HepG2 (cell line): Measurements from ENCODE around the gene DOCK4. TPM values are rescaled to one million over a fixed set of nuclear protein-coding genes. Genes with fewer than 3 reads are reported as not detected.

Experiments
- ATM ChIP-seq: fragments of 450-650 bp; IDR thresholded peaks from 2 replicates; pipeline ENCODE4 v1.7.1; 2017; ENCODE audit warnings: mild to moderate bottlenecking, borderline replicate concordance
- FOXP1 ChIP-seq, 2 experiments: fragments of 450-650 bp in 1 of 2; IDR thresholded peaks; 2 replicates each; pipeline ENCODE4 v1.6.1; 2017 to 2018; ENCODE audit warnings: antibody characterized with exemption in 1 of 2
- HNRNPK ChIP-seq: fragments of 200-400 bp; formaldehyde crosslinking; IDR thresholded peaks from 2 replicates; pipeline ENCODE4 v1.6.1; 2018; ENCODE audit warnings: low read length, low read depth, moderate library complexity, mild to moderate bottlenecking; ENCODE audit not compliant: poor library complexity, severe bottlenecking
- JDP2 ChIP-seq: sonication (generic); formaldehyde crosslinking; IDR thresholded peaks from 2 replicates; pipeline ENCODE4 v1.8.1; 2022; ENCODE audit warnings: missing genetic modification reagents, borderline replicate concordance
- MXI1 ChIP-seq: IDR thresholded peaks from 3 replicates; pipeline ENCODE4 v1.6.1; 2012; ENCODE audit warnings: low read depth, low read length, inconsistent platforms, borderline replicate concordance
- NFKB2 ChIP-seq: sonication (generic); formaldehyde crosslinking; IDR thresholded peaks from 2 replicates; pipeline ENCODE4 v1.4.0; 2020; ENCODE audit warnings: missing genetic modification reagents, borderline replicate concordance
- NKX3-1 ChIP-seq: sonication (generic); formaldehyde crosslinking; IDR thresholded peaks from 2 replicates; pipeline ENCODE4 v1.5.0; 2020; ENCODE audit warnings: missing genetic modification reagents
- RNF2 ChIP-seq: fragments of 450-650 bp; conservative IDR thresholded peaks from 2 replicates; pipeline ENCODE4 v1.6.1; 2016; ENCODE audit warnings: low read depth
- THAP11 ChIP-seq: IDR thresholded peaks from 2 replicates; pipeline ENCODE4 v1.6.1; 2016; ENCODE audit warnings: missing biosample characterization, missing genetic modification reagents
- ZFP41 ChIP-seq: sonication (generic); formaldehyde crosslinking; IDR thresholded peaks from 2 replicates; pipeline ENCODE4 v1.4.0; 2020; ENCODE audit warnings: mild to moderate bottlenecking, missing genetic modification reagents, borderline replicate concordance
- ZNF34 ChIP-seq: sonication (generic); formaldehyde crosslinking; IDR thresholded peaks from 2 replicates; pipeline ENCODE4 v1.4.0; 2020; ENCODE audit warnings: mild to moderate bottlenecking, missing genetic modification reagents, borderline replicate concordance
- ZNF598 ChIP-seq: sonication (generic); formaldehyde crosslinking; IDR thresholded peaks from 2 replicates; pipeline ENCODE4 v1.5.1; 2020; ENCODE audit warnings: mild to moderate bottlenecking, missing genetic modification reagents, borderline replicate concordance
- ZNF879 ChIP-seq: sonication (generic); formaldehyde crosslinking; IDR thresholded peaks from 2 replicates; pipeline ENCODE4 v1.8.1; 2023; ENCODE audit warnings: missing genetic modification reagents
- polyA plus RNA-seq, 8 experiments: library from polyadenylated mRNA; depleted of rRNA in 3 of 8; stranded (reverse) in 7 of 8; unstranded in 1 of 8; fragments of >200 nt; fragmentation: Illumina TruSeq in 4 of 8; extraction: Trizol in 4 of 8; gene quantifications; 2 replicates each; pipeline versions ENCODE4 v1.2.1 to v1.2.3, GENCODE V29; 2011 to 2016; ENCODE audit warnings: low read depth in 4 of 8, missing spikeins in 1 of 8, mixed read lengths in 1 of 8; ENCODE audit not compliant: insufficient read depth in 1 of 8
- total RNA-seq, 5 experiments: library from RNA; depleted of rRNA; stranded (reverse); fragments of >200 nt; fragmentation: Illumina TruSeq; extraction: Trizol; gene quantifications; 2 replicates each; pipeline ENCODE4 v1.2.3, GENCODE V29; 2016; ENCODE audit warnings: low read depth in 1 of 5
- TF ChIP-seq, protein P1 (sequence below): sonication (generic); formaldehyde crosslinking; IDR thresholded peaks from 2 replicates; pipeline ENCODE4 v1.5.1; 2020; ENCODE audit warnings: mild to moderate bottlenecking, missing genetic modification reagents, borderline replicate concordance
- TF ChIP-seq, protein P2 (sequence below): sonication (generic); formaldehyde crosslinking; IDR thresholded peaks from 2 replicates; pipeline ENCODE4 v1.9.0; 2021; ENCODE audit warnings: missing genetic modification reagents, mild to moderate bottlenecking, borderline replicate concordance
- TF ChIP-seq, protein P3 (sequence below): sonication (generic); formaldehyde crosslinking; IDR thresholded peaks from 2 replicates; pipeline ENCODE4 v1.4.0; 2020; ENCODE audit warnings: missing genetic modification reagents
- TF ChIP-seq, protein P4 (sequence below): sonication (generic); formaldehyde crosslinking; IDR thresholded peaks from 2 replicates; pipeline ENCODE4 v1.8.1; 2022; ENCODE audit warnings: low read depth, mild to moderate bottlenecking, missing genetic modification reagents

The DOCK4 gene
- total and polyA plus RNA-seq, 2 of the 13 experiments (the other 11 are each of a cell fraction or from before 2014, with no cell fraction given), result 13.5 to 17.4 TPM

DNA sequence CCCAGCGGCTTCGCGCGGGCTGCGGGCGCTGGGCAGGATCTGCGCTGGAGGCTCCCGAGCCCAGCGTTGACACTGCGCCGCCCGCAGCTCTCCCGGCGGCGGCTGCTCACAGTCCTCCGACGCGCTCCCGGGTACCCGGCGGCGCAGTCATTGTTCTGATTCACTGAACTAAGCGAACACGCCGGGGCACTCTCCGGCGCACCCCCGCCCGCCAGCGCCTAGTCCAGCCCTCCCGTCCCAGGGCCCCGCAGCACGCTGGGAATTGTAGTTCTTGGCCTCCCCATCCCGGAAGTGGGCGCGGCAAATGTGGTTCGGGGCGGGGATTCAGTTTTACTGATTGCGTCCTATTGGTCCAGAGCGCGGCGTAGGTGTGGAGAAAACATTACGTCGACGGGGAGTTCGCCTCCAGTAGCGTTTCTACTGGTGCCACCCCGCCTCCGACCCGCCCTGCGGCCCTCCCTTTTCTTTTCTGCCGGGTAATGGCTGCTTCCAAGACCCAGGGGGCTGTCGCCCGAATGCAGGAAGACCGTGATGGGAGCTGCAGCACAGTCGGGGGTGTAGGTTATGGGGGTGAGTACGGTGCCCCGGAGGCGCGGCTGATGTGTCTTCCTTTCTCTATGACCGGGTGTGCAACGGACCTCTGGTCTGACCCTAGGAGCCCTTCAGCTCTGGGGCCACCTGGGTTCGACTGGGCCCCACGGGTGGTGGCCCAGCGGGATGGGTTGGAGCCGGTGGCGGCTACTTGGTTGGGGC is at the start of gene DOCK4, which contains the start of gene ZNF277 (continued):
- TF ChIP-seq, protein P1, sequence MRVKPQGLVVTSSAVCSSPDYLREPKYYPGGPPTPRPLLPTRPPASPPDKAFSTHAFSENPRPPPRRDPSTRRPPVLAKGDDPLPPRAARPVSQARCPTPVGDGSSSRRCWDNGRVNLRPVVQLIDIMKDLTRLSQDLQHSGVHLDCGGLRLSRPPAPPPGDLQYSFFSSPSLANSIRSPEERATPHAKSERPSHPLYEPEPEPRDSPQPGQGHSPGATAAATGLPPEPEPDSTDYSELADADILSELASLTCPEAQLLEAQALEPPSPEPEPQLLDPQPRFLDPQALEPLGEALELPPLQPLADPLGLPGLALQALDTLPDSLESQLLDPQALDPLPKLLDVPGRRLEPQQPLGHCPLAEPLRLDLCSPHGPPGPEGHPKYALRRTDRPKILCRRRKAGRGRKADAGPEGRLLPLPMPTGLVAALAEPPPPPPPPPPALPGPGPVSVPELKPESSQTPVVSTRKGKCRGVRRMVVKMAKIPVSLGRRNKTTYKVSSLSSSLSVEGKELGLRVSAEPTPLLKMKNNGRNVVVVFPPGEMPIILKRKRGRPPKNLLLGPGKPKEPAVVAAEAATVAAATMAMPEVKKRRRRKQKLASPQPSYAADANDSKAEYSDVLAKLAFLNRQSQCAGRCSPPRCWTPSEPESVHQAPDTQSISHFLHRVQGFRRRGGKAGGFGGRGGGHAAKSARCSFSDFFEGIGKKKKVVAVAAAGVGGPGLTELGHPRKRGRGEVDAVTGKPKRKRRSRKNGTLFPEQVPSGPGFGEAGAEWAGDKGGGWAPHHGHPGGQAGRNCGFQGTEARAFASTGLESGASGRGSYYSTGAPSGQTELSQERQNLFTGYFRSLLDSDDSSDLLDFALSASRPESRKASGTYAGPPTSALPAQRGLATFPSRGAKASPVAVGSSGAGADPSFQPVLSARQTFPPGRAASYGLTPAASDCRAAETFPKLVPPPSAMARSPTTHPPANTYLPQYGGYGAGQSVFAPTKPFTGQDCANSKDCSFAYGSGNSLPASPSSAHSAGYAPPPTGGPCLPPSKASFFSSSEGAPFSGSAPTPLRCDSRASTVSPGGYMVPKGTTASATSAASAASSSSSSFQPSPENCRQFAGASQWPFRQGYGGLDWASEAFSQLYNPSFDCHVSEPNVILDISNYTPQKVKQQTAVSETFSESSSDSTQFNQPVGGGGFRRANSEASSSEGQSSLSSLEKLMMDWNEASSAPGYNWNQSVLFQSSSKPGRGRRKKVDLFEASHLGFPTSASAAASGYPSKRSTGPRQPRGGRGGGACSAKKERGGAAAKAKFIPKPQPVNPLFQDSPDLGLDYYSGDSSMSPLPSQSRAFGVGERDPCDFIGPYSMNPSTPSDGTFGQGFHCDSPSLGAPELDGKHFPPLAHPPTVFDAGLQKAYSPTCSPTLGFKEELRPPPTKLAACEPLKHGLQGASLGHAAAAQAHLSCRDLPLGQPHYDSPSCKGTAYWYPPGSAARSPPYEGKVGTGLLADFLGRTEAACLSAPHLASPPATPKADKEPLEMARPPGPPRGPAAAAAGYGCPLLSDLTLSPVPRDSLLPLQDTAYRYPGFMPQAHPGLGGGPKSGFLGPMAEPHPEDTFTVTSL, result no peak
- no peak for TF ChIP-seq NFKB2 (CRISPR knock-in tag)
- no peak for TF ChIP-seq ATM
- TF ChIP-seq, protein P2, sequence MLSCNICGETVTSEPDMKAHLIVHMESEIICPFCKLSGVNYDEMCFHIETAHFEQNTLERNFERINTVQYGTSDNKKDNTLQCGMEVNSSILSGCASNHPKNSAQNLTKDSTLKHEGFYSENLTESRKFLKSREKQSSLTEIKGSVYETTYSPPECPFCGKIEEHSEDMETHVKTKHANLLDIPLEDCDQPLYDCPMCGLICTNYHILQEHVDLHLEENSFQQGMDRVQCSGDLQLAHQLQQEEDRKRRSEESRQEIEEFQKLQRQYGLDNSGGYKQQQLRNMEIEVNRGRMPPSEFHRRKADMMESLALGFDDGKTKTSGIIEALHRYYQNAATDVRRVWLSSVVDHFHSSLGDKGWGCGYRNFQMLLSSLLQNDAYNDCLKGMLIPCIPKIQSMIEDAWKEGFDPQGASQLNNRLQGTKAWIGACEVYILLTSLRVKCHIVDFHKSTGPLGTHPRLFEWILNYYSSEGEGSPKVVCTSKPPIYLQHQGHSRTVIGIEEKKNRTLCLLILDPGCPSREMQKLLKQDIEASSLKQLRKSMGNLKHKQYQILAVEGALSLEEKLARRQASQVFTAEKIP (CRISPR knock-in tag), result no peak
- 0 out of 2 replicates have a peak, but pooled peaks have one; percentile 49 for TF ChIP-seq ZNF598 (CRISPR knock-in tag)
- no peak for TF ChIP-seq FOXP1 (IDR thresholded peaks at IDR 0.05)
- 0 out of 2 replicates have a peak, but pooled peaks have one; percentile 11 for TF ChIP-seq FOXP1 (CRISPR knock-in tag; IDR thresholded peaks at IDR 0.05)
- TF ChIP-seq NKX3-1, result no peak
- TF ChIP-seq ZNF34, result no peak
- no peak for TF ChIP-seq HNRNPK
- no peak for TF ChIP-seq RNF2
- TF ChIP-seq MXI1, result peak; percentile 87
- TF ChIP-seq THAP11, result peak; percentile 98
- TF ChIP-seq JDP2 (CRISPR knock-in tag), result no peak
- TF ChIP-seq, protein P3, sequence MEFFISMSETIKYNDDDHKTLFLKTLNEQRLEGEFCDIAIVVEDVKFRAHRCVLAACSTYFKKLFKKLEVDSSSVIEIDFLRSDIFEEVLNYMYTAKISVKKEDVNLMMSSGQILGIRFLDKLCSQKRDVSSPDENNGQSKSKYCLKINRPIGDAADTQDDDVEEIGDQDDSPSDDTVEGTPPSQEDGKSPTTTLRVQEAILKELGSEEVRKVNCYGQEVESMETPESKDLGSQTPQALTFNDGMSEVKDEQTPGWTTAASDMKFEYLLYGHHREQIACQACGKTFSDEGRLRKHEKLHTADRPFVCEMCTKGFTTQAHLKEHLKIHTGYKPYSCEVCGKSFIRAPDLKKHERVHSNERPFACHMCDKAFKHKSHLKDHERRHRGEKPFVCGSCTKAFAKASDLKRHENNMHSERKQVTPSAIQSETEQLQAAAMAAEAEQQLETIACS (CRISPR knock-in tag), result no peak
- no peak for TF ChIP-seq ZNF879 (CRISPR knock-in tag)
- no peak for TF ChIP-seq ZFP41 (CRISPR knock-in tag)
- TF ChIP-seq, protein P4, sequence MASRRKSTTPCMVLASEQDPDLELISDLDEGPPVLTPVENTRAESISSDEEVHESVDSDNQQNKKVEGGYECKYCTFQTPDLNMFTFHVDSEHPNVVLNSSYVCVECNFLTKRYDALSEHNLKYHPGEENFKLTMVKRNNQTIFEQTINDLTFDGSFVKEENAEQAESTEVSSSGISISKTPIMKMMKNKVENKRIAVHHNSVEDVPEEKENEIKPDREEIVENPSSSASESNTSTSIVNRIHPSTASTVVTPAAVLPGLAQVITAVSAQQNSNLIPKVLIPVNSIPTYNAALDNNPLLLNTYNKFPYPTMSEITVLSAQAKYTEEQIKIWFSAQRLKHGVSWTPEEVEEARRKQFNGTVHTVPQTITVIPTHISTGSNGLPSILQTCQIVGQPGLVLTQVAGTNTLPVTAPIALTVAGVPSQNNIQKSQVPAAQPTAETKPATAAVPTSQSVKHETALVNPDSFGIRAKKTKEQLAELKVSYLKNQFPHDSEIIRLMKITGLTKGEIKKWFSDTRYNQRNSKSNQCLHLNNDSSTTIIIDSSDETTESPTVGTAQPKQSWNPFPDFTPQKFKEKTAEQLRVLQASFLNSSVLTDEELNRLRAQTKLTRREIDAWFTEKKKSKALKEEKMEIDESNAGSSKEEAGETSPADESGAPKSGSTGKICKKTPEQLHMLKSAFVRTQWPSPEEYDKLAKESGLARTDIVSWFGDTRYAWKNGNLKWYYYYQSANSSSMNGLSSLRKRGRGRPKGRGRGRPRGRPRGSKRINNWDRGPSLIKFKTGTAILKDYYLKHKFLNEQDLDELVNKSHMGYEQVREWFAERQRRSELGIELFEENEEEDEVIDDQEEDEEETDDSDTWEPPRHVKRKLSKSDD (CRISPR knock-in tag), result no peak
